ENCODE data around the gene LGALS7B.

DNA sequence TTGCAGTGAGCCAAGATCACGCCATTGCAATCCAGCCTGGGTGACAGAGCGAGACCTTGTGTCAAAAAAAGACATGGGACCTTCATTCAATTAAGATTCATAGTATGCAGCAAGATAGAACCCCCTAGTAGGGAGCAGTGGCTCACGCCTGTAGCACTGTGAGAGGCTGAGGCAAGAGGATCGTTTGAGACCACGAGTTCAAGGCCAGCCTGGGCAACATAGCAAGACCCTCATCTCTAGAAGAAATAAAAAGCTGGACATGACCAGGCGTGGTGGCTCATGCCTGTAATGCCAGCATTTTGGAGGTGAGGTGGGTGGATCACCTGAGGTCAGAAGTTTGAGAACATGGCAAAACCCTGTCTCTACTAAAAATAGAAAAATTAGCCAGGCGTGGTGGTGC lies 8.6 kb upstream of the LGALS7B start:
- no peak for TF ChIP-seq POLR2A (IDR thresholded peaks at IDR 0.05)
- TF ChIP-seq, protein P1, sequence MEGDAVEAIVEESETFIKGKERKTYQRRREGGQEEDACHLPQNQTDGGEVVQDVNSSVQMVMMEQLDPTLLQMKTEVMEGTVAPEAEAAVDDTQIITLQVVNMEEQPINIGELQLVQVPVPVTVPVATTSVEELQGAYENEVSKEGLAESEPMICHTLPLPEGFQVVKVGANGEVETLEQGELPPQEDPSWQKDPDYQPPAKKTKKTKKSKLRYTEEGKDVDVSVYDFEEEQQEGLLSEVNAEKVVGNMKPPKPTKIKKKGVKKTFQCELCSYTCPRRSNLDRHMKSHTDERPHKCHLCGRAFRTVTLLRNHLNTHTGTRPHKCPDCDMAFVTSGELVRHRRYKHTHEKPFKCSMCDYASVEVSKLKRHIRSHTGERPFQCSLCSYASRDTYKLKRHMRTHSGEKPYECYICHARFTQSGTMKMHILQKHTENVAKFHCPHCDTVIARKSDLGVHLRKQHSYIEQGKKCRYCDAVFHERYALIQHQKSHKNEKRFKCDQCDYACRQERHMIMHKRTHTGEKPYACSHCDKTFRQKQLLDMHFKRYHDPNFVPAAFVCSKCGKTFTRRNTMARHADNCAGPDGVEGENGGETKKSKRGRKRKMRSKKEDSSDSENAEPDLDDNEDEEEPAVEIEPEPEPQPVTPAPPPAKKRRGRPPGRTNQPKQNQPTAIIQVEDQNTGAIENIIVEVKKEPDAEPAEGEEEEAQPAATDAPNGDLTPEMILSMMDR (IDR thresholded peaks at IDR 0.05): no peak
